OCI-LY7 (cell line): ENCODE results near the gene TTC28.

Experiments used
- CTCF ChIP-seq: fragments of 200-600 bp; sonication (generic); conservative IDR thresholded peaks from 2 replicates; pipeline ENCODE4 v1.5.1; 2014; ENCODE audit warnings: mild to moderate bottlenecking, antibody characterized with exemption, low read length, moderate library complexity, mixed read lengths
- EZH2phosphoT487 ChIP-seq: fragments of 200-600 bp; sonication (generic); IDR thresholded peaks from 2 replicates; pipeline ENCODE4 v1.6.1; 2018; ENCODE audit warnings: low read depth, borderline replicate concordance, mild to moderate bottlenecking, mixed run types, antibody characterized with exemption, low read length, moderate library complexity, mixed read lengths

GRCh38 chr22:28249402-28249801, 430.2 kb downstream of the TTC28 start:
- TF ChIP-seq CTCF (no peak), EZH2phosphoT487 (no peak)
